ENCODE data around the gene LRBA.
A peak's percentile ranks its signal among the peaks of the same experiment; 100 is the strongest.

LRBA gene

GRCh38 chr4:150366487-150366999 lies 648.5 kb downstream of the LRBA start:
- DNase-seq (ENCODE audit: low read depth) = no peak

GRCh38 chr4:150363721-150364688 lies 651.1 kb downstream of the LRBA start:
- no peak for DNase-seq (ENCODE audit: low read depth)

GRCh38 chr4:150358691-150359090 lies 656.4 kb downstream of the LRBA start:
- no peak for DNase-seq (ENCODE audit: low read depth)

- no peak for DNase-seq (ENCODE audit: low read depth)
Measured at GRCh38 chr4:150357829-150358228, 657.3 kb downstream of the LRBA start.

- no peak for DNase-seq (ENCODE audit: low read depth)
Measured at GRCh38 chr4:150355858-150356455, 659.1 kb downstream of the LRBA start.

- no peak for DNase-seq (ENCODE audit: low read depth)
Measured at GRCh38 chr4:150355418-150355817, 659.7 kb downstream of the LRBA start.

GRCh38 chr4:150354214-150354796 lies 660.8 kb downstream of the LRBA start:
- no peak for DNase-seq (ENCODE audit: low read depth)

- DNase-seq (ENCODE audit: low read depth) = peak; percentile 49
Measured at GRCh38 chr4:150348079-150348478, 667.0 kb downstream of the LRBA start.

GRCh38 chr4:150345207-150345744 lies 669.8 kb downstream of the LRBA start:
- DNase-seq (ENCODE audit: low read depth) = no peak

- DNase-seq (ENCODE audit: low read depth) = no peak
Measured at GRCh38 chr4:150343796-150344195, 671.3 kb downstream of the LRBA start.

GRCh38 chr4:150342945-150343344 lies 672.1 kb downstream of the LRBA start:
- DNase-seq (ENCODE audit: low read depth) = no peak

- no peak for DNase-seq (ENCODE audit: low read depth)
Measured at GRCh38 chr4:150337734-150338133, 677.4 kb downstream of the LRBA start.

GRCh38 chr4:150336676-150337412 lies 678.2 kb downstream of the LRBA start:
- DNase-seq (ENCODE audit: low read depth) = no peak

- DNase-seq (ENCODE audit: low read depth) = no peak
Measured at GRCh38 chr4:150332961-150333360, 682.1 kb downstream of the LRBA start.

GRCh38 chr4:150332086-150332485 lies 683.0 kb downstream of the LRBA start:
- no peak for DNase-seq (ENCODE audit: low read depth)

- DNase-seq (ENCODE audit: low read depth) = no peak
Measured at GRCh38 chr4:150329373-150329772, 685.7 kb downstream of the LRBA start.

GRCh38 chr4:150328496-150328895 lies 686.6 kb downstream of the LRBA start:
- no peak for DNase-seq (ENCODE audit: low read depth)

GRCh38 chr4:150327262-150327780 lies 687.8 kb downstream of the LRBA start:
- no peak for DNase-seq (ENCODE audit: low read depth)

GRCh38 chr4:150325872-150326271 lies 689.2 kb downstream of the LRBA start:
- no peak for DNase-seq (ENCODE audit: low read depth)

- DNase-seq (ENCODE audit: low read depth) = no peak
Measured at GRCh38 chr4:150323406-150324325, 691.4 kb downstream of the LRBA start.

Data from non-pigmented ciliary epithelial cell (primary cell).